ENCODE measurements around the gene KRT4.
"Not testable (repeated sequence)": the region's sequence is repeated elsewhere in the genome, so short reads cannot be mapped to it uniquely, and the experiment has no call there.

Gene KRT4

GRCh38 chr12:52813885-52814709 is at the start of gene KRT4:
KRT4 (minus strand) TSS chr12:52814116; CDS start chr12:52814058, 58 bp downstream.
- DNase-seq (ENCODE audit: low read depth) = no peak
- H3K4me3 ChIP-seq (ENCODE audit: low read depth, low read length) = no peak within 1 kb of the TSS

- no peak overlapping the region for H3K4me3 ChIP-seq (ENCODE audit: low read depth, low read length)
Measured at GRCh38 chr12:52862023-52862422, 48.1 kb upstream of the KRT4 start.

GRCh38 chr12:52861511-52861910 is 47.6 kb upstream of the KRT4 start:
- no peak overlapping the region for H3K4me3 ChIP-seq (ENCODE audit: low read depth, low read length)
- DNase-seq (ENCODE audit: low read depth) = no peak

More at GRCh38 chr12:52862023-52862422, 48.1 kb upstream of the KRT4 start:
- no peak for DNase-seq (ENCODE audit: low read depth)

GRCh38 chr12:52860102-52860823 is 46.3 kb upstream of the KRT4 start:
- no peak for DNase-seq (ENCODE audit: low read depth)
- H3K4me3 ChIP-seq (ENCODE audit: low read depth, low read length) = no peak overlapping the region

- no peak for DNase-seq (ENCODE audit: low read depth)
- no peak overlapping the region for H3K4me3 ChIP-seq (ENCODE audit: low read depth, low read length)
Measured at GRCh38 chr12:52857500-52857899, 43.6 kb upstream of the KRT4 start.

- H3K4me3 ChIP-seq (ENCODE audit: low read depth, low read length) = no peak overlapping the region
- no peak for DNase-seq (ENCODE audit: low read depth)
Measured at GRCh38 chr12:52856787-52857186, 42.9 kb upstream of the KRT4 start.

GRCh38 chr12:52856077-52856476 is 42.2 kb upstream of the KRT4 start:
- DNase-seq (ENCODE audit: low read depth); H3K4me3 ChIP-seq (ENCODE audit: low read depth, low read length): not testable (repeated sequence)

GRCh38 chr12:52851787-52852186 is 37.9 kb upstream of the KRT4 start:
- no peak for DNase-seq (ENCODE audit: low read depth)
- H3K4me3 ChIP-seq (ENCODE audit: low read depth, low read length) = no peak overlapping the region

GRCh38 chr12:52850681-52851080 is 36.8 kb upstream of the KRT4 start:
- no peak for DNase-seq (ENCODE audit: low read depth)
- no peak overlapping the region for H3K4me3 ChIP-seq (ENCODE audit: low read depth, low read length)

GRCh38 chr12:52849511-52849910 is 35.6 kb upstream of the KRT4 start:
- H3K4me3 ChIP-seq (ENCODE audit: low read depth, low read length) = no peak overlapping the region
- DNase-seq (ENCODE audit: low read depth) = no peak

GRCh38 chr12:52848661-52849255 is 34.8 kb upstream of the KRT4 start, which contains the start of gene KRT78:
KRT78 (minus strand) TSS chr12:52848994; CDS start chr12:52848930, 64 bp downstream.
- no peak for DNase-seq (ENCODE audit: low read depth)
- H3K4me3 ChIP-seq (ENCODE audit: low read depth, low read length) = no peak within 1 kb of the TSS

GRCh38 chr12:52847335-52848102 is 33.6 kb upstream of the KRT4 start:
- no peak for DNase-seq (ENCODE audit: low read depth)
- H3K4me3 ChIP-seq (ENCODE audit: low read depth, low read length) = no peak overlapping the region

- no peak for DNase-seq (ENCODE audit: low read depth)
- no peak overlapping the region for H3K4me3 ChIP-seq (ENCODE audit: low read depth, low read length)
Measured at GRCh38 chr12:52846356-52846970, 32.5 kb upstream of the KRT4 start.

- H3K4me3 ChIP-seq (ENCODE audit: low read depth, low read length) = no peak overlapping the region
- no peak for DNase-seq (ENCODE audit: low read depth)
Measured at GRCh38 chr12:52845946-52846345, 32.0 kb upstream of the KRT4 start.

- H3K4me3 ChIP-seq (ENCODE audit: low read depth, low read length) = no peak overlapping the region
- no peak for DNase-seq (ENCODE audit: low read depth)
Measured at GRCh38 chr12:52844386-52844785, 30.5 kb upstream of the KRT4 start.

- no peak overlapping the region for H3K4me3 ChIP-seq (ENCODE audit: low read depth, low read length)
- DNase-seq (ENCODE audit: low read depth) = no peak
Measured at GRCh38 chr12:52839436-52840105, 25.7 kb upstream of the KRT4 start.

GRCh38 chr12:52838609-52839435 is 24.9 kb upstream of the KRT4 start:
- DNase-seq (ENCODE audit: low read depth) = no peak
- H3K4me3 ChIP-seq (ENCODE audit: low read depth, low read length) = no peak overlapping the region

Measured in skeletal muscle cell (primary cell).